BE2C (cell line): ENCODE results near the gene LRRTM2. TPM values are rescaled to one million over a fixed set of nuclear protein-coding genes. Genes with fewer than 3 reads are reported as not detected.
"Not testable (repeated sequence)": the region's sequence is repeated elsewhere in the genome, so short reads cannot be mapped to it uniquely, and the experiment has no call there.

ENCODE experiments used
- DNase-seq: peaks from one replicate; pipeline ENCODE4 v3.0.0-alpha.2; 2020
- H3K27me3 ChIP-seq: fragments of 250-450 bp; sonication (Bioruptor Pico); 2 replicates; pipeline ENCODE4 v1.5.1; 2020; ENCODE audit warnings: mild to moderate bottlenecking
- H3K36me3 ChIP-seq: fragments of 250-450 bp; sonication (Bioruptor Pico); 2 replicates; pipeline ENCODE4 v1.5.1; 2020; ENCODE audit warnings: mild to moderate bottlenecking
- H3K4me1 ChIP-seq: fragments of 250-450 bp; sonication (Bioruptor Pico); 2 replicates; pipeline ENCODE4 v1.5.1; 2020
- H3K4me3 ChIP-seq: 2 replicates; pipeline ENCODE4 v1.5.1; 2011; ENCODE audit warnings: low read depth, low read length
- H3K9me3 ChIP-seq: fragments of 250-450 bp; sonication (Bioruptor Pico); 2 replicates; pipeline ENCODE4 v1.5.1; 2020
- CTCF ChIP-seq: IDR thresholded peaks from 2 replicates; pipeline ENCODE4 v1.5.1; 2012; ENCODE audit warnings: mild to moderate bottlenecking, low read depth, low read length
- polyA plus RNA-seq: library from polyadenylated mRNA; unstranded; fragments of >200 nt; gene quantifications from one replicate; pipeline ENCODE4 v1.2.1, GENCODE V29; 2012; ENCODE audit warnings: low read depth, missing spikeins; ENCODE audit not compliant: insufficient read length, insufficient read depth

The LRRTM2 gene
- 2.3 TPM for polyA plus RNA-seq

- Histone ChIP-seq H3K36me3 (no peaks in the 10 kb centered on the region), H3K4me1 (peaks cover 8% of the 10 kb centered on the region), H3K4me3 (peak within 1 kb of the TSS; percentile 75), H3K9me3 (no peaks in the 10 kb centered on the region), H3K27me3 (no peaks in the 10 kb centered on the region)
- peak; percentile 64 for DNase-seq
- no peak for TF ChIP-seq CTCF
Measured at GRCh38 chr5:138874771-138875551, at the start of gene LRRTM2. Gene LRRTM2, minus strand, starts transcription at chr5:138875335. Its CDS starts 424 bp downstream, at chr5:138874911.

DNA sequence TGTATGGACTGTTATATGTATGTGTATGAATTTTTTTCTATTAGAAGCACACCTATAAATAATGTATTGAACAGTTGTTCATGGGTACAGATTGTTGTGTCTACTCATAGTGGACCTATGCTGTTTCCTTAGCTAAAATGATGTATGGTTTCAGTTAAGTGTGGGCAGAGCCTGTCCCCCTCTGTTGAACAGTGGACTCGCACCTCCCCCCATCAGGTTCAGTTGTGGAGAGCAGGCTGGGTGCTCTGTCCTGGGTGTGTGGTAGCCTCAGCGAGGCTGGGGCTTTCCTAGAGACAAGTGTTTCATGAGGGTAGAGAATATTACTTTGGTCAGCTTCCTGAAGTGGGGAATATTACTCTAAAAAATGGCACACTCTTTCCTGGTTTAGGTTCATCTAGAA, 47.4 kb upstream of the LRRTM2 start:
- no peak for TF ChIP-seq CTCF
- Histone ChIP-seq H3K4me1 (peaks cover 18% of the 10 kb centered on the region), H3K36me3 (peaks cover 7% of the 10 kb centered on the region), H3K4me3 (no peak overlapping the region), H3K27me3 (no peaks in the 10 kb centered on the region), H3K9me3 (no peaks in the 10 kb centered on the region)
- DNase-seq = no peak

DNA sequence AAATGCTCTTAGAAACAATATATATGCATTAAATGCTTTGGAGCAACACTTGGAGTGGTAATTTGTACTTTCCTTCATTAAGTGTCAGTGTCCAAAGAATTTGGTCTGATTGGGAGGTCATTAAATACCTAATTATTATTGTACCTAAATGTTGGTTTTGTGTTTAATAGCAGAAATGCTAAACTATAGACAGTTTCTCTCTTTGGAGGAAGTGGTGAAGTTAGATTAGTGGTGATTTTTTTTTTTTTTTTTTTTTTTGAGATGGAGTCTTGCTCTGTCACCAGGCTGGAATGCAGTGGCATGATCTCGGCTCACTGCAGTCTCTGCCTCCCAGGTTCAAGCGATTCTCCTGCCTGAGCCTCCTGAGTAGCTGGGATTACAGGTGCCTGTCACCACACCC, 46.2 kb upstream of the LRRTM2 start:
- not testable (repeated sequence) for H3K36me3 ChIP-seq, H3K9me3 ChIP-seq, DNase-seq, H3K27me3 ChIP-seq, H3K4me3 ChIP-seq
- peaks cover 14% of the 10 kb centered on the region for H3K4me1 ChIP-seq

- DNase-seq = no peak
- no peaks in the 10 kb centered on the region for H3K9me3 ChIP-seq
- H3K27me3 ChIP-seq = no peaks in the 10 kb centered on the region
- H3K4me1 ChIP-seq = peaks cover 14% of the 10 kb centered on the region
- no peak for TF ChIP-seq CTCF
- H3K4me3 ChIP-seq = no peak overlapping the region
- no peaks in the 10 kb centered on the region; the same call in 1 of the 2 replicates for H3K36me3 ChIP-seq
Measured at GRCh38 chr5:138920181-138920580, 45.0 kb upstream of the LRRTM2 start.

DNA sequence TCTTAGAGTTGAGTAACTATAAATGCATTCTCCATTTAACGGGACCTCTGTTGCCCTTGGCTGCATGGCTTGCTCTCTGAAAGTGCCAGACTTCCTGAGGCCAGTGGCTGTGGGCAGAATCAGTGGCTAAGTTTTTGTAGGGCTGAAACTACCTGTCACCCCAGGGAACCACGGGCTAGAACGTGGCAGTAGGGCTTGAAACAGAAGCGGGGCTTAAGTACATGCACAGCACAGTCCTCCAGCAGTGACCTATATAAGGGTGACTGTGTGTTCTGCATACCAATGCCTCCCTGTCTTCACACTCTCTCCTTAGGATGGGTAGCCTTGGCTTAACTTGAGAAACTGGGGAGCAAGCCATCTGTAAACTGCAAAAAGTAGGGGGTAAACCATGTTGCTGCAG, 43.6 kb upstream of the LRRTM2 start:
- no peaks in the 10 kb centered on the region for H3K9me3 ChIP-seq
- H3K27me3 ChIP-seq = no peaks in the 10 kb centered on the region
- no peak overlapping the region for H3K4me3 ChIP-seq
- peaks cover 14% of the 10 kb centered on the region for H3K4me1 ChIP-seq
- no peaks in the 10 kb centered on the region for H3K36me3 ChIP-seq
- no peak for TF ChIP-seq CTCF
- peak; percentile 30 for DNase-seq

DNA sequence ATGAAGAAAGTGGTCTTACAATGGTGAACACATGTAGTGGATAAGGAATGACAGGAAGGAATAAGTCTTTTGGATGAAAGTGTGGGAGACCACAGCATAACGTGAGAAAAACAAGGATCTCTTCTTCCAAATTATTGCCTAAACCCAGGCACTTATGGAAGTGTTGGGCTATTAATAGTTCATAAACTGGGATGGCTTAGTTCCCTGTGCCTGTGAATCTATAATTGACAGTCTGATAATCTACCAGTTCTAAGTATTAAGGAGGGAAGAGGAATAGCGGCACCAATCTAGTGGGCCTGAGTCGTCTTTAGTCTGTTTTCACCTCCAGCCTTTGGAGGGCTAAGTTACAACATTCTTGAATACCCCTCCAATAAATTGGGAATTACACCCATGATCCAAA, 39.2 kb upstream of the LRRTM2 start:
- DNase-seq = no peak
- no peaks in the 10 kb centered on the region for H3K36me3 ChIP-seq

More for the DNA sequence above, 39.2 kb upstream of the LRRTM2 start:
- no peak for TF ChIP-seq CTCF
- no peak overlapping the region for H3K4me3 ChIP-seq
- H3K9me3 ChIP-seq = no peaks in the 10 kb centered on the region
- H3K4me1 ChIP-seq = peaks cover 13% of the 10 kb centered on the region
- H3K27me3 ChIP-seq = no peaks in the 10 kb centered on the region
